SK-N-SH treated with all-trans-retinoic acid at 6 μM for 48 hours (cell line): ENCODE measurements around the gene TMEM209.

Experiments used
- ARNTL ChIP-seq: fragments of 450-650 bp; formaldehyde crosslinking; IDR thresholded peaks from 2 replicates; pipeline ENCODE4 v1.5.0; 2020; ENCODE audit warnings: low read depth, mild to moderate bottlenecking, moderate library complexity, borderline replicate concordance
- ESRRG ChIP-seq: fragments of 250-450 bp; sonication (Bioruptor Pico); IDR thresholded peaks from 2 replicates; pipeline ENCODE4 v1.6.1; 2021; ENCODE audit warnings: mild to moderate bottlenecking
- PATZ1 ChIP-seq: fragments of 250-450 bp; sonication (Bioruptor Pico); IDR thresholded peaks from 2 replicates; pipeline ENCODE4 v1.8.0; 2020; ENCODE audit warnings: mild to moderate bottlenecking, moderate library complexity, borderline replicate concordance
- TOX ChIP-seq: fragments of 250-450 bp; sonication (Bioruptor Pico); IDR thresholded peaks from 2 replicates; pipeline ENCODE4 v1.8.0; 2021; ENCODE audit warnings: mild to moderate bottlenecking, moderate library complexity, borderline replicate concordance
- ZFP3 ChIP-seq: fragments of 250-450 bp; sonication (Bioruptor Pico); IDR thresholded peaks from 2 replicates; pipeline ENCODE4 v1.5.0; 2020; ENCODE audit warnings: mild to moderate bottlenecking, moderate library complexity
- ZNF8 ChIP-seq: fragments of 450-650 bp; formaldehyde crosslinking; IDR thresholded peaks from 2 replicates; pipeline ENCODE4 v1.5.0; 2020; ENCODE audit warnings: mild to moderate bottlenecking, moderate library complexity

GRCh38 chr7:130182990-130183389, 22.2 kb downstream of the TMEM209 start:
- TF ChIP-seq ZNF8: no peak
- no peak for TF ChIP-seq ZFP3 (CRISPR knock-in tag)
- no peak for TF ChIP-seq ESRRG (CRISPR knock-in tag)
- TF ChIP-seq ARNTL (CRISPR knock-in tag): no peak
- no peak for TF ChIP-seq PATZ1 (CRISPR knock-in tag)
- no peak for TF ChIP-seq TOX (CRISPR knock-in tag)
